Tongue (tissue), 2 donors: ENCODE data around the gene CRAT. TPM values are rescaled to one million over a fixed set of nuclear protein-coding genes. Genes with fewer than 3 reads are reported as not detected.

Experiments used
- DNase-seq: peaks from one replicate; pipeline ENCODE4 v3.0.0-alpha.2; 2015
- total RNA-seq: library from RNA; depleted of rRNA; stranded (reverse); fragments of >200 nt; gene quantifications from one replicate; pipeline ENCODE4 v1.2.3, GENCODE V29; 2014

The CRAT gene
- total RNA-seq, 1 donor from 2014 or later = 51.5 TPM

DNA sequence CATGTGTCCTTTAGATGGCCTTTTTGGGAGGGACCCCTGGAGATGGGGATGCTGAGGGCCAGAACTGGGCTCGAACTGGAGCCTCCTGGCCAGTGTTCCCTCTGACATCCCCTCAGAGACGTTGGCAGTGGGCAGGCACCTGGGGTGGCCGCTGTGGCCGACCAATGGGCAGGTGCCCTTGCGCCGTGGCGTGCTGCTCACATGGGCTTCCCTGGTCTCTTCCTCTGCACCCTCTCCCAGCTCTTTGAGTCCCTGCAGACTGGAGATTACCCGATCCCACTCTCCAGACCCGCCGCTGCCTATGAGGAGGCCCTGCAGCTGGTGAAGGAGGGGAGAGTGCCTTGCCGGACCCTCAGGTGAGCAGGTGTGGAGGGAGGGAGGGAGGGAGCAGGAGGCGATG is 49.6 kb downstream of the CRAT start:
- no peak for DNase-seq

DNA sequence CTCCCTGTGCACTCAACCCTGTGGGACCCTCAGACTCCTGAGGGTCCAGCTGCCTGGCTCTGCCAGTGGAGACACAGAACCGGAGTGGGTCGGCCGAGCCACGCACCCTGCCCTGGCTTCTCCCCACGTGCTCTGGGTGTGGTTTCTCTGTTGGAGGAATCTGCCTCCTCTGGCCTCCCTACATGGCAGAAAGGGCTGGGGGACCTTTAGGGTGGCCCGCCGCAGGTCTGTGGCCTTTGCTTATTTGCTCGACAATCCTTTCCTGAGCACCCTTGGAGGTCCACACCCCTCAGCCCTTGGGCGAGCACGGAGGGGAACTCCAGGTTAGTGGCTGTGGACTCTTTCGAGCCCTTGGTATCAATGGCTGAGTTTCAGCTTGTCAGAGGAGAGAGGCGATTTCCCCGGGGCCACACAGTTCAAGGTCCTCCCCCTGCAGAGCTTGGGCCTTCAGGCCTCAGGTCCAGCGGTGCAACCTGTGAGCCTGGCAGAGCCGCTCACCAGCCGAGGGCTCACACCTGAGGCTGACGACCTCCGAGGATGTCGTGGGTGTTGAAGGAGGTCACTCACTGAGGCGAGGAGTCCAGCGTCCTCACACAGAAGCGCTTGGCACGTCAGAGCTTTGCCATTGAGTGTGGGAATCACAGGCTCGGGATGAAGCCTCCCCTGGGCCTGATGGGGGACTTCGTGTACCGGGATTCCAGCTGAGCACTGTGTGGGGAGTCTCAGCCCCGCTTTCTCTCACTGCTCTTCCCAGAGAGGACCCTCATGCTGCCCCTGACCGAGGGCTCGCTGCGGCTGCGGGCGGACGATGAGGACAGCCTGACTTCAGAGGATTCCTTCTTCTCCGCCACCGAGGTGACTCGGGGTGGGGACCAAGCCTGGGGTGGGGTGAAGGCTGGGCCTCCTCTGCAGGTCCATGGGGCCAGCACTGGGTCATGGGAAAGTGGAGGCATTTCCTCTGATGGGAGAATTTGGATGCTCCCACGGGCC is 50.5 kb downstream of the CRAT start:
- DNase-seq = no peak

DNA sequence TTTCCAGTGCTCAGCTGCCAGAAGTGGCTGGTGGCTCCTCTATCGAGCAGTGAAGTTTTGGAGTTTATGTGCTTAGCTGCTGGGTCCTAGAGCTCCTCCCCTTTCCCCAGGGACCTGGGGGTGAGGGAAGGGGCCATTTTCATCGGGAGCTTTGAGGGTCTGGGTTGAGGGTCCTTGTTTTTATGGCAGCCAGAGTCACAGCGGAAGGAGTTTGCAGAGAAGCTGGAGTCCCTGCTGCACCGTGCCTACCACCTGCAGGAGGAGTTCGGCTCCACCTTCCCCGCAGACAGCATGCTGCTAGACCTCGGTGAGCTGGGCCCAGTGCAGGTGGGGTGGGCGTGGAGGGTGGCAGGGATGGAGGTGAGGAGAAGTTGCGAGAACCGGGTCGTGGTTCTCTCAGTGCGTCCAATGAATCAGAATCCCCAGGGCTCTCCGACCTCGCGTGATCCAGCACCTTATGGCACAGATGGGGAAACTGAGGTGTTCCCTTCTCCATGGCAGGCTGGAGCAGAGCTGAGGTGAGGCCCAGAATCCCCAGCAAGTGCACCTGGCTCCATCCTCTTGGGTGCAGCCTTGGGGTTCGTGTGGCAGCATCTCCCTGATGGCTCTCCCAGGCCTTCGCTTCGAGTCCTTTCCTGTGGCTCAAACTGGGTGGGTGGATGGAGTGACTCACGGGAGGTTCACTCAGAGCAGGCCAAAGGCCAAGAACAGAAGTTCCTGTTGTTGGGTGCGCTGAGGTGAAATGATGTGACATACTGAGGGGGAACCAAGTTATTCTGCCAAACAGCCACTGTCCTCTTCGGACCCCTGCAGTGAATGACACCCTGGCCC is 51.4 kb downstream of the CRAT start:
- DNase-seq = no peak

DNA sequence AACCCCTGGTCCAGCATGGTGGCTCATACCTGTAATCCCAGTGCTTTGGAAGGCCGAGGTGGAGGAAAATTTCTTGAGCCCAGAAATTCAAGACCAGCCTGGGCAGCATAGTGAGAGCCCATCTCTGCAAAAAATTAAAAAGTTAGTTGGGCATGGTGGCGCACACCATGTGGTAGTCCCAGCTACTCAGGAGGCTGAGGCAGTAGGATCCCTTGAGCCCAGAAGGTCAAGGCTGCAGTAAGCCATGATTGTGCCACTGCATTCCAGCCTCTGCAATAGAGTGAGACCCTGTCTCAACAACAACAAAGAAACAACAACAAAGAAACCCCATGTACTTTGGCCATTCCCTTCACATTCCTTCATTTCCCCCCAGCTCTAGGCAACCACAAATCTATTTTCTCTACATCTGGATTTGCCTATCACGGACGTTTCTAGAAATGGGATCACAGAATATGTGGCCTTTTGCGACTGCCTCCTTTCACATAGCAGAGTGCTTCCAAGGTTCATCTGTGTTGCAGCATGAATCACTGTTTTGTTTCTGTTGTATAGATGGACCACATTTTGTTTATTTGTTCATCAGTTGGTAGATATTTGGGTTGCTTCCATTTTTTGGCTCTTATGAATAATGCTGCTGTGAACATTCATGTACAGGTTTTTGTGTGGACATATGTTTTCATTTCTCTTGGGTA is 56.3 kb downstream of the CRAT start:
- DNase-seq = no peak

DNA sequence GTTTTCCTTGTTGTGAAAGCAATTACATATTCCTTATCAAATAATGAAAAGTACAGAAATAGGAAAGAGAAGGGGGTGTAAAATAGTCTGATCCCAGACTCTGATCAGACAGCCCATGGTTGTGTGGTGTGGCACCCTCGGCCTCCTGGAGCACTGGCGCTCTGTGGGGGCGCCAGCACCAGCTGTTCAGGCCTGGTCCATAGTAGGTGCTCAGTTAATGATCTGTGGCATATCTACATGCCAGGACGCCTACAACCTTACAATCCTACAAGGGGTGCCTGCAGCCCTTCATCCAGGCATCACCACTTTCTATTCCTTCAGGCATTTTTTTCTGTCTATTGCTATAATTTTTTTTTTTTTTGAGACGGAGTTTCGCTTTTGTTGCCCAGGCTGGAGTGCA is 57.6 kb downstream of the CRAT start:
- DNase-seq = no peak

DNA sequence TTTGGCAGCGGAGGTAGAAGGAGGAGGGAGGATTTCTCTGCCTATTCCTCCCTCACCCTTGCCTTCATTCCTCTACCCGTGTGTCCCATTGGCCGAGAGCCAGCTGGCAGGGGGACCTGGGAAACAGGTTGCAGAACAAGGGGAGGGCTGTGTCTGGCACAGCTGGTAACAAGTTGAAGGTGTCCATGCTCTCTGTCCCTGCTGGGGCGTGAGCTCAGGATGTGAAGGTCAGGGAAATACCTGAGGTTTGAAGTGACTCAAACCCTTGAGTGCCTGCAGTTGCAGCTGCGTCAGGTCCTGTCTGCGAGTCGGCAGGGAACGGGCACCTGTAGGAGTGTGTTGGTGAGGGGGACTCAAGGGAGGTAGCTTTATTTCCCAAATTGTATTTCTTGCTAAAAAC is 58.0 kb downstream of the CRAT start:
- no peak for DNase-seq

Other genes with a start within 250 kb of the CRAT start
- 7.3 TPM for gene KYAT1, start 228.8 kb downstream of the CRAT start, total RNA-seq
- gene LRRC8A, start 228.7 kb downstream of the CRAT start, total RNA-seq = 25.8 TPM
- 26.0 TPM for gene PHYHD1, start 189.8 kb downstream of the CRAT start, total RNA-seq
- gene DOLK, start 163.2 kb downstream of the CRAT start, total RNA-seq = 9.5 TPM
- 47.6 TPM for gene NUP188, start 163.1 kb downstream of the CRAT start, total RNA-seq
- 67.9 TPM for gene SH3GLB2, start 82.5 kb downstream of the CRAT start, total RNA-seq
- gene MIGA2, start 74.2 kb downstream of the CRAT start, total RNA-seq = 25.2 TPM
- gene DOLPP1, start 29.7 kb downstream of the CRAT start, total RNA-seq = 9.9 TPM
- gene PTPA, start 622 bp upstream of the CRAT start, total RNA-seq = 92.3 TPM
- gene IER5L, start 67.5 kb upstream of the CRAT start, total RNA-seq = 10.4 TPM